OCI-LY3 (cell line): ENCODE data around the gene SPINDOC.
A peak's percentile ranks its signal among the peaks of the same experiment; 100 is the strongest.

Experiments
- H2AFZ ChIP-seq: fragments of 200-600, 300-600 bp; shearing (Covaris generic); 2 replicates; pipeline ENCODE4 v1.6.0; 2014; ENCODE audit warnings: antibody characterized with exemption, low read depth, low read length
- H3K27ac ChIP-seq: fragments of 200-600, 300-600 bp; sonication (generic); 2 replicates; pipeline ENCODE4 v1.5.1; 2014; ENCODE audit warnings: mild to moderate bottlenecking, low read length, moderate library complexity, mixed read lengths
- H3K27me3 ChIP-seq: fragments of 200-600, 300-600 bp; sonication (generic); 2 replicates; pipeline ENCODE4 v1.6.1; 2014; ENCODE audit warnings: low read depth, low read length, mixed read lengths
- H3K36me3 ChIP-seq: fragments of 200-600, 300-600 bp; sonication (generic); replicated peaks from 2 replicates; pipeline ENCODE3; 2014; ENCODE audit warnings: low read depth, low read length, mixed read lengths
- H3K4me1 ChIP-seq: fragments of 300-600, 200-600 bp; sonication (generic); 2 replicates; pipeline ENCODE4 v1.6.1; 2014; ENCODE audit warnings: low read length, mixed read lengths
- H3K4me2 ChIP-seq: fragments of 200-600, 300-600 bp; sonication (generic); 2 replicates; pipeline ENCODE4 v1.6.1; 2014; ENCODE audit warnings: low read length, mixed read lengths
- H3K4me3 ChIP-seq: fragments of 300-600, 200-600 bp; sonication (generic); 2 replicates; pipeline ENCODE4 v1.5.1; 2014; ENCODE audit warnings: antibody characterized with exemption, mild to moderate bottlenecking, low read length, moderate library complexity
- H3K79me2 ChIP-seq: fragments of 300-600, 200-600 bp; shearing (Covaris generic); 2 replicates; pipeline ENCODE4 v1.6.1; 2014; ENCODE audit warnings: mild to moderate bottlenecking, low read length, mixed read lengths
- H3K9ac ChIP-seq: fragments of 300-600, 200-600 bp; shearing (Covaris generic); 2 replicates; pipeline ENCODE4 v1.6.0; 2014; ENCODE audit warnings: mild to moderate bottlenecking, low read length, moderate library complexity
- H3K9me3 ChIP-seq: fragments of 200-600, 300-600 bp; shearing (Covaris generic); 2 replicates; pipeline ENCODE4 v1.6.1; 2014; ENCODE audit warnings: low read length, mixed read lengths; ENCODE audit not compliant: insufficient read depth
- H4K20me1 ChIP-seq: fragments of 200-600, 300-600 bp; sonication (generic); 2 replicates; pipeline ENCODE4 v1.6.1; 2016; ENCODE audit warnings: low read length, mixed read lengths; ENCODE audit not compliant: insufficient read depth
- EZH2phosphoT487 ChIP-seq: fragments of 200-600 bp; shearing (Covaris generic); IDR thresholded peaks from 2 replicates; pipeline ENCODE4 v1.6.1; 2018; ENCODE audit warnings: antibody characterized with exemption, mixed run types, low read depth
- TF ChIP-seq, protein P1 (sequence below): fragments of 200-600, 300-600 bp; sonication (generic); IDR thresholded peaks from 2 replicates; pipeline ENCODE4 v1.5.1; 2014; ENCODE audit warnings: antibody characterized with exemption, low read length, low read depth

SPINDOC gene

GRCh38 chr11:63849691-63850090, 36.4 kb downstream of the SPINDOC start:
- H3K4me2 ChIP-seq = no peak overlapping the region
- H3K4me3 ChIP-seq = no peak overlapping the region
- peaks cover 15% of the 10 kb centered on the region for H3K36me3 ChIP-seq
- TF ChIP-seq, protein P1, sequence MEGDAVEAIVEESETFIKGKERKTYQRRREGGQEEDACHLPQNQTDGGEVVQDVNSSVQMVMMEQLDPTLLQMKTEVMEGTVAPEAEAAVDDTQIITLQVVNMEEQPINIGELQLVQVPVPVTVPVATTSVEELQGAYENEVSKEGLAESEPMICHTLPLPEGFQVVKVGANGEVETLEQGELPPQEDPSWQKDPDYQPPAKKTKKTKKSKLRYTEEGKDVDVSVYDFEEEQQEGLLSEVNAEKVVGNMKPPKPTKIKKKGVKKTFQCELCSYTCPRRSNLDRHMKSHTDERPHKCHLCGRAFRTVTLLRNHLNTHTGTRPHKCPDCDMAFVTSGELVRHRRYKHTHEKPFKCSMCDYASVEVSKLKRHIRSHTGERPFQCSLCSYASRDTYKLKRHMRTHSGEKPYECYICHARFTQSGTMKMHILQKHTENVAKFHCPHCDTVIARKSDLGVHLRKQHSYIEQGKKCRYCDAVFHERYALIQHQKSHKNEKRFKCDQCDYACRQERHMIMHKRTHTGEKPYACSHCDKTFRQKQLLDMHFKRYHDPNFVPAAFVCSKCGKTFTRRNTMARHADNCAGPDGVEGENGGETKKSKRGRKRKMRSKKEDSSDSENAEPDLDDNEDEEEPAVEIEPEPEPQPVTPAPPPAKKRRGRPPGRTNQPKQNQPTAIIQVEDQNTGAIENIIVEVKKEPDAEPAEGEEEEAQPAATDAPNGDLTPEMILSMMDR = no peak
- TF ChIP-seq EZH2phosphoT487 = no peak
- H3K4me1 ChIP-seq = peaks cover 10% of the 10 kb centered on the region
- no peak overlapping the region for H3K9ac ChIP-seq
- H2AFZ ChIP-seq = no peak overlapping the region
- peaks cover 92% of the 10 kb centered on the region for H3K79me2 ChIP-seq
- no peaks in the 10 kb centered on the region for H3K27me3 ChIP-seq
- no peaks in the 10 kb centered on the region for H3K9me3 ChIP-seq
- H3K27ac ChIP-seq = no peak overlapping the region
- H4K20me1 ChIP-seq = peaks cover 62% of the 10 kb centered on the region

- H3K27ac ChIP-seq = no peak overlapping the region
- peak overlapping the region; percentile 18; the same call in 1 of the 2 replicates for H3K4me2 ChIP-seq
- peaks cover 58% of the 10 kb centered on the region for H4K20me1 ChIP-seq
- H3K27me3 ChIP-seq = no peaks in the 10 kb centered on the region
- TF ChIP-seq, protein P1 = no peak
- no peak for TF ChIP-seq EZH2phosphoT487
- no peak overlapping the region for H2AFZ ChIP-seq
- no peaks in the 10 kb centered on the region for H3K9me3 ChIP-seq
- H3K79me2 ChIP-seq = peaks cover 91% of the 10 kb centered on the region
- H3K36me3 ChIP-seq = peaks cover 13% of the 10 kb centered on the region
- no peak overlapping the region for H3K9ac ChIP-seq
- no peak overlapping the region for H3K4me3 ChIP-seq
- H3K4me1 ChIP-seq = peaks cover 10% of the 10 kb centered on the region
These were observed 37.7 kb downstream of the SPINDOC start for GRCh38 chr11:63850920-63851319.

GRCh38 chr11:63851364-63851763, 38.1 kb downstream of the SPINDOC start:
- H2AFZ ChIP-seq = no peak overlapping the region
- peaks cover 10% of the 10 kb centered on the region for H3K4me1 ChIP-seq
- H3K4me3 ChIP-seq = no peak overlapping the region
- TF ChIP-seq, protein P1 = no peak
- TF ChIP-seq EZH2phosphoT487 = no peak
- H3K4me2 ChIP-seq = peak overlapping the region; percentile 18
- no peak overlapping the region for H3K27ac ChIP-seq
- H3K27me3 ChIP-seq = no peaks in the 10 kb centered on the region
- peaks cover 91% of the 10 kb centered on the region for H3K79me2 ChIP-seq
- H4K20me1 ChIP-seq = peaks cover 55% of the 10 kb centered on the region
- no peak overlapping the region for H3K9ac ChIP-seq
- peaks cover 13% of the 10 kb centered on the region for H3K36me3 ChIP-seq
- no peaks in the 10 kb centered on the region for H3K9me3 ChIP-seq

DNA sequence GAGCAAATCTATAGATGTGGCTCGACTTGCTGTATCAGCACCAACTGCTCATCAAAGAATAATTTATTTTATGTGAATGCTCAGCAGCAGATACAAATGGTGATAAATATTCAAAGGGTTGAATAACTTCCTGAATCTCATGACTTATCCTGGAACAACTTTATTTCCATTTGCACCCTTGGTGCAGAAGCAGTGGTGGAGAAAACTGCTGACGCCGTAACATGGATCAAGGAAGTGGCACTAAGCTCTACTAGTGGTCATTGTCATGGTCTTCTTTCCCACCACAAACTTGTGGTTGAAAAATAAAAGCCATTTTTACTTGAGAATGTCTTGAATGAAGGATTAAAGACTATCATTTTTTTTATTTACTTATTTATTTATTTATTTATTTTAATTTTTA, 40.2 kb downstream of the SPINDOC start:
- Histone ChIP-seq H3K4me3 (no peak overlapping the region), H4K20me1 (peaks cover 42% of the 10 kb centered on the region), H3K36me3 (peaks cover 13% of the 10 kb centered on the region), H3K27me3 (no peaks in the 10 kb centered on the region), H3K4me2 (no peak overlapping the region), H3K4me1 (peaks cover 10% of the 10 kb centered on the region), H2AFZ (no peak overlapping the region), H3K79me2 (peaks cover 91% of the 10 kb centered on the region), H3K9ac (no peak overlapping the region), H3K27ac (no peak overlapping the region), H3K9me3 (no peaks in the 10 kb centered on the region)
- TF ChIP-seq, protein P1 = no peak
- TF ChIP-seq EZH2phosphoT487 = no peak
